Measurements from ENCODE around the gene STK38L. TPM values are rescaled to one million over a fixed set of nuclear protein-coding genes. Genes with fewer than 3 reads are reported as not detected.

The STK38L gene
- total RNA-seq: 35.1 and 72.3 TPM in 2 replicates

GRCh38 chr12:27243804-27244688 lies at the start of gene STK38L:
Gene STK38L (plus strand): TSS chr12:27244286. CDS start chr12:27297721, 53,435 bp downstream.

GRCh38 chr12:27332714-27333402 lies 88.8 kb downstream of the STK38L start, which contains the start of gene BMAL2:
Gene BMAL2 (plus strand): TSS chr12:27332836. CDS start chr12:27333073, 237 bp downstream.

Other genes with a start within 250 kb of the STK38L start
- 88.0 and 109 TPM in 2 replicates for gene TM7SF3, start 229.9 kb upstream of the STK38L start, total RNA-seq
- 39.0 and 67.3 TPM in 2 replicates for gene MED21, start 221.7 kb upstream of the STK38L start, total RNA-seq
- not detected in 2 replicates for gene C12orf71, start 161.7 kb upstream of the STK38L start, total RNA-seq
- gene BMAL2, start 88.5 kb downstream of the STK38L start, total RNA-seq: 42.6 and 51.7 TPM in 2 replicates
- not detected in 2 replicates for gene SMCO2, start 202.4 kb downstream of the STK38L start, total RNA-seq